Measurements from ENCODE around the gene SLC37A1.

The SLC37A1 gene

GRCh38 chr21:42479582-42479981 is 34.1 kb upstream of the SLC37A1 start:
- DNase-seq, result no peak

- no peak for DNase-seq
These were observed 32.9 kb upstream of the SLC37A1 start for GRCh38 chr21:42480736-42481135.

GRCh38 chr21:42481169-42481568 is 32.5 kb upstream of the SLC37A1 start:
- no peak for DNase-seq

- DNase-seq, result no peak
These were observed 28.7 kb upstream of the SLC37A1 start for GRCh38 chr21:42484966-42485365.

GRCh38 chr21:42486072-42486471 is 27.6 kb upstream of the SLC37A1 start:
- DNase-seq, result no peak

GRCh38 chr21:42486531-42486930 is 27.1 kb upstream of the SLC37A1 start:
- DNase-seq, result no peak

GRCh38 chr21:42489006-42489563 is 24.6 kb upstream of the SLC37A1 start:
- DNase-seq, result no peak

GRCh38 chr21:42489991-42490390 is 23.7 kb upstream of the SLC37A1 start:
- no peak for DNase-seq

- no peak for DNase-seq
These were observed 22.9 kb upstream of the SLC37A1 start for GRCh38 chr21:42490720-42491119.

- no peak for DNase-seq
These were observed 22.3 kb upstream of the SLC37A1 start for GRCh38 chr21:42491328-42491727.

- DNase-seq, result no peak
These were observed 21.5 kb upstream of the SLC37A1 start for GRCh38 chr21:42492201-42492600.

GRCh38 chr21:42493109-42494060 is 20.3 kb upstream of the SLC37A1 start:
- DNase-seq, result no peak

- no peak for DNase-seq
These were observed 18.6 kb upstream of the SLC37A1 start for GRCh38 chr21:42495027-42495426.

- DNase-seq, result no peak
These were observed 17.9 kb upstream of the SLC37A1 start for GRCh38 chr21:42495765-42496119.

GRCh38 chr21:42496120-42496838 is 17.4 kb upstream of the SLC37A1 start, which contains the start of gene RSPH1:
Gene RSPH1 (minus strand): TSS chr21:42496224. CDS start chr21:42496186, 38 bp downstream.
- DNase-seq, result peak; percentile 100

- peak; percentile 47 for DNase-seq
These were observed 16.8 kb upstream of the SLC37A1 start for GRCh38 chr21:42496839-42497202.

- DNase-seq, result no peak
These were observed 15.6 kb upstream of the SLC37A1 start for GRCh38 chr21:42498012-42498411.

GRCh38 chr21:42499444-42500112 is 14.1 kb upstream of the SLC37A1 start:
- DNase-seq, result no peak

- DNase-seq, result no peak
These were observed 13.4 kb upstream of the SLC37A1 start for GRCh38 chr21:42500225-42500624.

- DNase-seq, result no peak
These were observed 12.9 kb upstream of the SLC37A1 start for GRCh38 chr21:42500736-42501135.

- no peak for DNase-seq
These were observed 9.9 kb upstream of the SLC37A1 start for GRCh38 chr21:42503711-42504110.

- DNase-seq, result no peak
These were observed 8.4 kb upstream of the SLC37A1 start for GRCh38 chr21:42505090-42505726.

- no peak for DNase-seq
These were observed 6.2 kb upstream of the SLC37A1 start for GRCh38 chr21:42507418-42507817.

Measured in NCI-H345 (cell line).